Measurements from ENCODE around the gene ZCCHC14. TPM values are rescaled to one million over a fixed set of nuclear protein-coding genes. Genes with fewer than 3 reads are reported as not detected.
A peak's percentile ranks its signal among the peaks of the same experiment; 100 is the strongest.

ZCCHC14 gene
- total RNA-seq = 10 to 100 TPM; 33.0 to 45.6 TPM

GRCh38 chr16:87492721-87493607 is at the start of gene ZCCHC14:
Gene ZCCHC14, minus strand, starts transcription at chr16:87493024. Its CDS starts 786 bp downstream, at chr16:87492238.
- TF ChIP-seq CTCF (IDR thresholded peaks at IDR 0.05) = no peak
- Histone ChIP-seq H3K27ac (peak within 1 kb of the TSS; percentile 22 to 52), H3K4me3 (peak within 1 kb of the TSS; percentile 80), H3K27me3 (replicated peaks; ENCODE audit: insufficient read depth) (no peaks in the 10 kb centered on the region), H3K9me3 (no peaks in the 10 kb centered on the region), H3K4me1 (ENCODE audit: control insufficient read depth in 1 of 2, low read depth in 2 of 2) (peaks cover 29 to 40% of the 10 kb centered on the region in 2 donors), H3K36me3 (no peaks in the 10 kb centered on the region)
- peak; percentile 95 for ATAC-seq (ENCODE audit: insufficient number of reproducible peaks, low FRiP score, low read depth)
- peak; percentile 96 for DNase-seq (ENCODE audit: low spot score)

GRCh38 chr16:87541872-87542234 is 49.0 kb upstream of the ZCCHC14 start:
- Histone ChIP-seq H3K4me3 (peak overlapping the region; percentile 68), H3K36me3 (no peaks in the 10 kb centered on the region), H3K27ac (peak overlapping the region; percentile 92 to 94), H3K9me3 (no peaks in the 10 kb centered on the region), H3K27me3 (replicated peaks; ENCODE audit: insufficient read depth) (no peaks in the 10 kb centered on the region), H3K4me1 (ENCODE audit: control insufficient read depth in 1 of 2, low read depth in 2 of 2) (peaks cover 18 to 53% of the 10 kb centered on the region in 2 donors)
- TF ChIP-seq CTCF (IDR thresholded peaks at IDR 0.05) = no peak
- ATAC-seq (ENCODE audit: insufficient number of reproducible peaks, low FRiP score, low read depth) (peak; percentile 50), DNase-seq (ENCODE audit: low spot score) (peak; percentile 60)

- TF ChIP-seq CTCF (IDR thresholded peaks at IDR 0.05) = peak; percentile 14
Observed at GRCh38 chr16:87541147-87541871, 48.5 kb upstream of the ZCCHC14 start.

GRCh38 chr16:87540897-87541146 is 48.0 kb upstream of the ZCCHC14 start:
- peak overlapping the region; percentile 68 for H3K4me3 ChIP-seq
- H3K4me1 ChIP-seq (ENCODE audit: control insufficient read depth in 1 of 2, low read depth in 2 of 2) = peaks cover 18 to 53% of the 10 kb centered on the region in 2 donors
- TF ChIP-seq CTCF (IDR thresholded peaks at IDR 0.05) = no peak
- H3K27ac ChIP-seq = peak overlapping the region; percentile 92 to 94
- H3K36me3 ChIP-seq = no peaks in the 10 kb centered on the region
- DNase-seq (ENCODE audit: low spot score) = no peak
- no peaks in the 10 kb centered on the region for H3K9me3 ChIP-seq
- no peaks in the 10 kb centered on the region for H3K27me3 ChIP-seq (replicated peaks; ENCODE audit: insufficient read depth)
- no peak for ATAC-seq (ENCODE audit: insufficient number of reproducible peaks, low FRiP score, low read depth)

More at GRCh38 chr16:87541147-87541871, 48.5 kb upstream of the ZCCHC14 start:
- DNase-seq (ENCODE audit: low spot score) (peak; percentile 67), ATAC-seq (ENCODE audit: insufficient number of reproducible peaks, low FRiP score, low read depth) (peak; percentile 77)
- Histone ChIP-seq H3K27ac (peak overlapping the region; percentile 92 to 94), H3K4me3 (peak overlapping the region; percentile 68), H3K36me3 (no peaks in the 10 kb centered on the region), H3K27me3 (replicated peaks; ENCODE audit: insufficient read depth) (no peaks in the 10 kb centered on the region), H3K9me3 (no peaks in the 10 kb centered on the region), H3K4me1 (ENCODE audit: control insufficient read depth in 1 of 2, low read depth in 2 of 2) (peaks cover 18 to 53% of the 10 kb centered on the region in 2 donors)
